ENCODE results near the gene MAML2. TPM values are rescaled to one million over a fixed set of nuclear protein-coding genes. Genes with fewer than 3 reads are reported as not detected.
"Not testable (repeated sequence)": the region's sequence is repeated elsewhere in the genome, so short reads cannot be mapped to it uniquely, and the experiment has no call there.

Gene MAML2
- total RNA-seq, 1 experiment from 2014 or later, result 0.11 TPM

GRCh38 chr11:96275801-96276594 lies 67.0 kb downstream of the MAML2 start:
- no peaks in the 10 kb centered on the region for H3K27me3 ChIP-seq (ENCODE audit: low read length)
- H3K9me2 ChIP-seq (replicated peaks; ENCODE audit: insufficient read depth, low read length), result no peaks in the 10 kb centered on the region
- H3K4me2 ChIP-seq (ENCODE audit: low read depth, low read length, poor library complexity, severe bottlenecking), result no peak overlapping the region
- H3K79me2 ChIP-seq (ENCODE audit: low read length), result no peaks in the 10 kb centered on the region
- H3K9ac ChIP-seq (ENCODE audit: low read length), result no peak overlapping the region
- no peaks in the 10 kb centered on the region for H3K36me3 ChIP-seq (ENCODE audit: insufficient read depth, low read length)
- H3K9me3 ChIP-seq (ENCODE audit: low read length), result no peaks in the 10 kb centered on the region
- H3K4me3 ChIP-seq (ENCODE audit: low read length), result no peak overlapping the region
- H3K27ac ChIP-seq (ENCODE audit: low read length), result no peak overlapping the region
- H2AFZ ChIP-seq (ENCODE audit: low read length), result no peak overlapping the region
- H4K20me1 ChIP-seq (ENCODE audit: insufficient read depth, low read depth, low read length), result no peaks in the 10 kb centered on the region
- DNase-seq, result no peak
- peaks cover 7% of the 10 kb centered on the region; the same call in 1 of the 2 replicates for H3K4me1 ChIP-seq (ENCODE audit: low read length)

GRCh38 chr11:96273507-96273906 lies 69.5 kb downstream of the MAML2 start:
- DNase-seq, result no peak
- H3K4me3 ChIP-seq (ENCODE audit: low read length), result no peak overlapping the region
- no peaks in the 10 kb centered on the region for H3K79me2 ChIP-seq (ENCODE audit: low read length)
- H3K9me3 ChIP-seq (ENCODE audit: low read length), result no peaks in the 10 kb centered on the region
- no peak overlapping the region for H2AFZ ChIP-seq (ENCODE audit: low read length)
- no peak overlapping the region for H3K4me2 ChIP-seq (ENCODE audit: low read depth, low read length, poor library complexity, severe bottlenecking)
- H3K27me3 ChIP-seq (ENCODE audit: low read length), result no peaks in the 10 kb centered on the region
- no peaks in the 10 kb centered on the region for H3K9me2 ChIP-seq (replicated peaks; ENCODE audit: insufficient read depth, low read length)
- no peak overlapping the region for H3K27ac ChIP-seq (ENCODE audit: low read length)
- no peaks in the 10 kb centered on the region for H3K36me3 ChIP-seq (ENCODE audit: insufficient read depth, low read length)
- H4K20me1 ChIP-seq (ENCODE audit: insufficient read depth, low read depth, low read length), result no peaks in the 10 kb centered on the region
- H3K4me1 ChIP-seq (ENCODE audit: low read length), result peaks cover 7% of the 10 kb centered on the region; the same call in 1 of the 2 replicates
- H3K9ac ChIP-seq (ENCODE audit: low read length), result no peak overlapping the region

- H3K4me3 ChIP-seq (ENCODE audit: low read length), result no peak overlapping the region
- no peak overlapping the region for H3K27ac ChIP-seq (ENCODE audit: low read length)
- no peak overlapping the region for H3K9ac ChIP-seq (ENCODE audit: low read length)
- H3K27me3 ChIP-seq (ENCODE audit: low read length), result no peaks in the 10 kb centered on the region
- H4K20me1 ChIP-seq (ENCODE audit: insufficient read depth, low read depth, low read length), result no peaks in the 10 kb centered on the region
- no peaks in the 10 kb centered on the region for H3K79me2 ChIP-seq (ENCODE audit: low read length)
- no peak overlapping the region for H3K4me2 ChIP-seq (ENCODE audit: low read depth, low read length, poor library complexity, severe bottlenecking)
- no peaks in the 10 kb centered on the region for H3K9me2 ChIP-seq (replicated peaks; ENCODE audit: insufficient read depth, low read length)
- H3K4me1 ChIP-seq (ENCODE audit: low read length), result peaks cover 7% of the 10 kb centered on the region; the same call in 1 of the 2 replicates
- no peak for DNase-seq
- H3K9me3 ChIP-seq (ENCODE audit: low read length), result no peaks in the 10 kb centered on the region
- H3K36me3 ChIP-seq (ENCODE audit: insufficient read depth, low read length), result no peaks in the 10 kb centered on the region
- no peak overlapping the region for H2AFZ ChIP-seq (ENCODE audit: low read length)
Measured at GRCh38 chr11:96272529-96273222, 70.3 kb downstream of the MAML2 start.

- Histone ChIP-seq H3K9me3 (ENCODE audit: low read length) (no peaks in the 10 kb centered on the region), H2AFZ (ENCODE audit: low read length) (no peak overlapping the region), H3K9ac (ENCODE audit: low read length) (no peak overlapping the region), H3K4me3 (ENCODE audit: low read length) (no peak overlapping the region), H3K79me2 (ENCODE audit: low read length) (no peaks in the 10 kb centered on the region), H4K20me1 (ENCODE audit: insufficient read depth, low read depth, low read length) (no peaks in the 10 kb centered on the region), H3K27ac (ENCODE audit: low read length) (no peak overlapping the region), H3K4me2 (ENCODE audit: low read depth, low read length, poor library complexity, severe bottlenecking) (no peak overlapping the region), H3K9me2 (replicated peaks; ENCODE audit: insufficient read depth, low read length) (no peaks in the 10 kb centered on the region), H3K27me3 (ENCODE audit: low read length) (no peaks in the 10 kb centered on the region), H3K4me1 (ENCODE audit: low read length) (peaks cover 7% of the 10 kb centered on the region; the same call in 1 of the 2 replicates), H3K36me3 (ENCODE audit: insufficient read depth, low read length) (no peaks in the 10 kb centered on the region)
- DNase-seq, result no peak
Measured at GRCh38 chr11:96271777-96272176, 71.2 kb downstream of the MAML2 start.

- not testable (repeated sequence) for H3K79me2 ChIP-seq (ENCODE audit: low read length); H2AFZ ChIP-seq (ENCODE audit: low read length); H3K9me2 ChIP-seq (replicated peaks; ENCODE audit: insufficient read depth, low read length); H3K4me3 ChIP-seq (ENCODE audit: low read length); H3K36me3 ChIP-seq (ENCODE audit: insufficient read depth, low read length); H3K27ac ChIP-seq (ENCODE audit: low read length); H3K4me2 ChIP-seq (ENCODE audit: low read depth, low read length, poor library complexity, severe bottlenecking); H4K20me1 ChIP-seq (ENCODE audit: insufficient read depth, low read depth, low read length); H3K9me3 ChIP-seq (ENCODE audit: low read length); H3K27me3 ChIP-seq (ENCODE audit: low read length); DNase-seq; H3K4me1 ChIP-seq (ENCODE audit: low read length); H3K9ac ChIP-seq (ENCODE audit: low read length)
Measured at GRCh38 chr11:96271352-96271751, 71.6 kb downstream of the MAML2 start.

GRCh38 chr11:96268527-96268926 lies 74.5 kb downstream of the MAML2 start:
- not testable (repeated sequence) for DNase-seq; H3K9me3 ChIP-seq (ENCODE audit: low read length); H3K79me2 ChIP-seq (ENCODE audit: low read length); H3K4me3 ChIP-seq (ENCODE audit: low read length); H3K4me1 ChIP-seq (ENCODE audit: low read length); H3K9me2 ChIP-seq (replicated peaks; ENCODE audit: insufficient read depth, low read length); H3K27me3 ChIP-seq (ENCODE audit: low read length); H4K20me1 ChIP-seq (ENCODE audit: insufficient read depth, low read depth, low read length); H3K4me2 ChIP-seq (ENCODE audit: low read depth, low read length, poor library complexity, severe bottlenecking); H3K9ac ChIP-seq (ENCODE audit: low read length); H3K36me3 ChIP-seq (ENCODE audit: insufficient read depth, low read length); H3K27ac ChIP-seq (ENCODE audit: low read length); H2AFZ ChIP-seq (ENCODE audit: low read length)

GRCh38 chr11:96267496-96268032 lies 75.4 kb downstream of the MAML2 start:
- no peaks in the 10 kb centered on the region for H3K9me3 ChIP-seq (ENCODE audit: low read length)
- no peak overlapping the region for H3K4me3 ChIP-seq (ENCODE audit: low read length)
- no peak overlapping the region for H3K27ac ChIP-seq (ENCODE audit: low read length)
- no peak for DNase-seq
- no peaks in the 10 kb centered on the region for H4K20me1 ChIP-seq (ENCODE audit: insufficient read depth, low read depth, low read length)
- no peaks in the 10 kb centered on the region for H3K79me2 ChIP-seq (ENCODE audit: low read length)
- H3K4me2 ChIP-seq (ENCODE audit: low read depth, low read length, poor library complexity, severe bottlenecking), result no peak overlapping the region
- H3K9ac ChIP-seq (ENCODE audit: low read length), result no peak overlapping the region
- no peaks in the 10 kb centered on the region for H3K27me3 ChIP-seq (ENCODE audit: low read length)
- no peaks in the 10 kb centered on the region for H3K36me3 ChIP-seq (ENCODE audit: insufficient read depth, low read length)
- H2AFZ ChIP-seq (ENCODE audit: low read length), result no peak overlapping the region
- H3K9me2 ChIP-seq (replicated peaks; ENCODE audit: insufficient read depth, low read length), result no peaks in the 10 kb centered on the region
- no peaks in the 10 kb centered on the region; the same call in 1 of the 2 replicates for H3K4me1 ChIP-seq (ENCODE audit: low read length)

GRCh38 chr11:96267001-96267495 lies 75.9 kb downstream of the MAML2 start:
- H3K27ac ChIP-seq (ENCODE audit: low read length), result no peak overlapping the region
- no peak overlapping the region for H3K4me2 ChIP-seq (ENCODE audit: low read depth, low read length, poor library complexity, severe bottlenecking)
- H3K4me1 ChIP-seq (ENCODE audit: low read length), result no peaks in the 10 kb centered on the region
- no peaks in the 10 kb centered on the region for H3K36me3 ChIP-seq (ENCODE audit: insufficient read depth, low read length)
- no peak overlapping the region for H3K9ac ChIP-seq (ENCODE audit: low read length)
- no peaks in the 10 kb centered on the region for H3K79me2 ChIP-seq (ENCODE audit: low read length)
- no peak for DNase-seq
- no peaks in the 10 kb centered on the region for H3K9me2 ChIP-seq (replicated peaks; ENCODE audit: insufficient read depth, low read length)
- no peak overlapping the region for H2AFZ ChIP-seq (ENCODE audit: low read length)
- no peak overlapping the region for H3K4me3 ChIP-seq (ENCODE audit: low read length)
- H3K9me3 ChIP-seq (ENCODE audit: low read length), result no peaks in the 10 kb centered on the region
- no peaks in the 10 kb centered on the region for H3K27me3 ChIP-seq (ENCODE audit: low read length)
- no peaks in the 10 kb centered on the region for H4K20me1 ChIP-seq (ENCODE audit: insufficient read depth, low read depth, low read length)

Data from Karpas-422 (cell line).